Natural killer cell (primary cell): Measurements from ENCODE around the gene LHX3. TPM values are rescaled to one million over a fixed set of nuclear protein-coding genes. Genes with fewer than 3 reads are reported as not detected.

Source experiments
- ATAC-seq, 3 donors: fragments of 150-1000 bp in 2 of 3; fragments of 200-7000 bp in 1 of 3; cut with Tn5 transposase; 1 replicate in 1 of 3; 2 replicates in 2 of 3; pipeline ENCODE4 v1.10.0; 2021; ENCODE audit warnings: mild to moderate bottlenecking in 2 of 3, moderate library complexity in 2 of 3
- DNase-seq, 2 donors: peaks; one replicate each; pipeline versions ENCODE4 v3.0.0 to v3.0.0-alpha.2; 2013 to 2021; ENCODE audit warnings: mixed read lengths in 1 of 2
- H3K27ac ChIP-seq: one replicate; pipeline ENCODE4 v1.5.1; 2013; ENCODE audit warnings: mild to moderate bottlenecking, low read length
- H3K27me3 ChIP-seq: one replicate; pipeline ENCODE4 v1.6.1; 2013; ENCODE audit warnings: low read length; ENCODE audit not compliant: control insufficient read depth, insufficient read depth
- H3K36me3 ChIP-seq: one replicate; pipeline ENCODE4 v1.6.1; 2013; ENCODE audit warnings: low read length; ENCODE audit not compliant: control insufficient read depth, insufficient read depth
- H3K4me1 ChIP-seq: one replicate; pipeline ENCODE4 v1.6.1; 2013; ENCODE audit warnings: low read length; ENCODE audit not compliant: control insufficient read depth, insufficient read depth
- H3K4me3 ChIP-seq: one replicate; pipeline ENCODE4 v1.5.1; 2013; ENCODE audit warnings: low read length
- H3K9me3 ChIP-seq: one replicate; pipeline ENCODE4 v1.6.1; 2013; ENCODE audit warnings: low read length; ENCODE audit not compliant: control insufficient read depth, insufficient read depth
- H3K27ac Mint-ChIP-seq, 2 donors: one replicate each; pipeline ENCODE4 v1.8.0; 2022; ENCODE audit warnings: mild to moderate bottlenecking in 2 of 2, mixed read lengths in 2 of 2, moderate library complexity in 1 of 2
- H3K27me3 Mint-ChIP-seq, 2 donors: one replicate each; pipeline ENCODE4 v1.8.0; 2022; ENCODE audit warnings: low read depth in 2 of 2, mixed read lengths in 2 of 2
- H3K36me3 Mint-ChIP-seq: one replicate; pipeline ENCODE4 v1.8.0; 2022; ENCODE audit warnings: mixed read lengths
- H3K4me1 Mint-ChIP-seq, 2 donors: one replicate each; pipeline ENCODE4 v1.8.0; 2022; ENCODE audit warnings: mixed read lengths in 2 of 2
- H3K4me3 Mint-ChIP-seq: one replicate; pipeline ENCODE4 v1.8.0; 2022; ENCODE audit warnings: mild to moderate bottlenecking, moderate library complexity, mixed read lengths
- H3K9me3 Mint-ChIP-seq, 2 donors: one replicate each; pipeline ENCODE4 v1.8.0; 2022; ENCODE audit warnings: mixed read lengths in 2 of 2
- WGBS: methylation state at CpG from one replicate; pipeline ENCODE4 v1.1.7; 2013; ENCODE audit warnings: missing lambda C conversion rate; ENCODE audit not compliant: insufficient coverage; 5-methylcytosine and 5-hydroxymethylcytosine counted together
- intact Hi-C: fragments of 100-400 bp; cut with micrococcal nuclease; formaldehyde crosslinking; loops from one replicate; pipeline ENCODE4 v1.14.2; 2022
- total RNA-seq, 4 donors: library from RNA; stranded (reverse); fragments of 120-200 nt in 1 of 4; gene quantifications; one replicate each; pipeline versions ENCODE4 v1.2.3 to v1.2.4, GENCODE V29; 2013 to 2022
- TF ChIP-seq, protein P1 (sequence below): fragments of 200-600 bp; IDR thresholded peaks from one replicate; pipeline ENCODE4 v1.8.0; 2022; ENCODE audit warnings: antibody characterized with exemption

The LHX3 gene
- total RNA-seq, 3 donors from 2014 or later (not counting 1 experiment from before 2014, with no cell fraction given), result 0.38 TPM; not detected in 2

- 73% methylated on average over 14 of the region's 14 CpGs for WGBS
- no peak overlapping the region for H3K27ac Mint-ChIP-seq
- intact Hi-C loops, result no loop called here
These were observed 18.5 kb downstream of the LHX3 start for GRCh38 chr9:136186386-136186785.

GRCh38 chr9:136185596-136186366 lies 19.1 kb downstream of the LHX3 start:
- Histone ChIP-seq H3K27ac (no peak overlapping the region), H3K9me3 (no peaks in the 10 kb centered on the region), H3K27me3 (no peaks in the 10 kb centered on the region), H3K4me3 (no peak overlapping the region), H3K4me1 (no peaks in the 10 kb centered on the region), H3K36me3 (no peaks in the 10 kb centered on the region)
- Mint-ChIP-seq H3K4me1 (no peaks in the 10 kb centered on the region), H3K27ac (no peak overlapping the region), H3K4me3 (no peak overlapping the region), H3K9me3 (no peaks in the 10 kb centered on the region), H3K27me3 (peaks cover 3 to 18% of the 10 kb centered on the region in 2 donors), H3K36me3 (no peaks in the 10 kb centered on the region)
- DNase-seq (no peak), ATAC-seq (no peak)
- WGBS, result 74% methylated on average over 32 of the region's 32 CpGs
- intact Hi-C loops, result no loop called here
- TF ChIP-seq, protein P1, sequence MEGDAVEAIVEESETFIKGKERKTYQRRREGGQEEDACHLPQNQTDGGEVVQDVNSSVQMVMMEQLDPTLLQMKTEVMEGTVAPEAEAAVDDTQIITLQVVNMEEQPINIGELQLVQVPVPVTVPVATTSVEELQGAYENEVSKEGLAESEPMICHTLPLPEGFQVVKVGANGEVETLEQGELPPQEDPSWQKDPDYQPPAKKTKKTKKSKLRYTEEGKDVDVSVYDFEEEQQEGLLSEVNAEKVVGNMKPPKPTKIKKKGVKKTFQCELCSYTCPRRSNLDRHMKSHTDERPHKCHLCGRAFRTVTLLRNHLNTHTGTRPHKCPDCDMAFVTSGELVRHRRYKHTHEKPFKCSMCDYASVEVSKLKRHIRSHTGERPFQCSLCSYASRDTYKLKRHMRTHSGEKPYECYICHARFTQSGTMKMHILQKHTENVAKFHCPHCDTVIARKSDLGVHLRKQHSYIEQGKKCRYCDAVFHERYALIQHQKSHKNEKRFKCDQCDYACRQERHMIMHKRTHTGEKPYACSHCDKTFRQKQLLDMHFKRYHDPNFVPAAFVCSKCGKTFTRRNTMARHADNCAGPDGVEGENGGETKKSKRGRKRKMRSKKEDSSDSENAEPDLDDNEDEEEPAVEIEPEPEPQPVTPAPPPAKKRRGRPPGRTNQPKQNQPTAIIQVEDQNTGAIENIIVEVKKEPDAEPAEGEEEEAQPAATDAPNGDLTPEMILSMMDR, result no peak

More at GRCh38 chr9:136186386-136186785, 18.5 kb downstream of the LHX3 start:
- TF ChIP-seq, protein P1, result no peak
- no peaks in the 10 kb centered on the region for H3K4me1 Mint-ChIP-seq
- Histone ChIP-seq H3K4me3 (no peak overlapping the region), H3K4me1 (no peaks in the 10 kb centered on the region), H3K36me3 (no peaks in the 10 kb centered on the region), H3K9me3 (no peaks in the 10 kb centered on the region), H3K27ac (no peak overlapping the region), H3K27me3 (peaks cover 3% of the 10 kb centered on the region)
- H3K4me3 Mint-ChIP-seq, result no peak overlapping the region
- no peaks in the 10 kb centered on the region for H3K9me3 Mint-ChIP-seq
- ATAC-seq (no peak), DNase-seq (no peak)
- no peaks in the 10 kb centered on the region for H3K36me3 Mint-ChIP-seq
- peaks cover 9 to 24% of the 10 kb centered on the region in 2 donors for H3K27me3 Mint-ChIP-seq

DNA sequence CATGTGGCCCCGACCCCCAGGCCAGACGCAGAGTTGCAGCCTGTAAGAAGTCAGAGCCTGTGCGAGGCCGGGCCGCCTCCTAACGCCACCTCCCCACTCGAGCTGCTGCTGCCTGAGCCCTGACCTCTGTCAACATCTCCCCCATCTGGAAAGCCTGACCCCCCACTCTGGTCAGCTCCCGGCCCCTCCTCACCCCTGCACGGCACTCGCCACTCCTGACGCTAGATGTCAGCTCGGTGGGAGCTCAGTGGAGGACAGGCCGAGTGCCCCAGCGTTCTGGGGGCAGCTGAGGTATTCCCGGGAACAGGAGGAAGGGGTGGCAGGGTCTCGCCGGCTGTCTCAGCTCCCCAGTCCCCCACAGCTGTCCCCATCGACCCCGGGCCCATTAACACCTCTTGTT lies 19.9 kb downstream of the LHX3 start:
- no peak overlapping the region for H3K27ac Mint-ChIP-seq
- no peaks in the 10 kb centered on the region for H3K4me1 Mint-ChIP-seq
- no peaks in the 10 kb centered on the region for H3K36me3 Mint-ChIP-seq
- TF ChIP-seq, protein P1, result no peak
- Histone ChIP-seq H3K4me1 (no peaks in the 10 kb centered on the region), H3K27me3 (no peaks in the 10 kb centered on the region), H3K9me3 (no peaks in the 10 kb centered on the region), H3K4me3 (no peak overlapping the region), H3K36me3 (no peaks in the 10 kb centered on the region), H3K27ac (no peak overlapping the region)
- H3K27me3 Mint-ChIP-seq, result peaks cover 0 to 10% of the 10 kb centered on the region in 2 donors
- intact Hi-C loops, result no loop called here
- DNase-seq (no peak), ATAC-seq (no peak)
- H3K9me3 Mint-ChIP-seq, result no peaks in the 10 kb centered on the region
- no peak overlapping the region for H3K4me3 Mint-ChIP-seq
- 66% methylated on average over 19 of the region's 19 CpGs for WGBS
